Measurements from ENCODE around the gene ERN1. TPM values are rescaled to one million over a fixed set of nuclear protein-coding genes. Genes with fewer than 3 reads are reported as not detected.

The ERN1 gene
- polyA plus RNA-seq, 1 donor from 2014 or later: 2.3 TPM

DNA sequence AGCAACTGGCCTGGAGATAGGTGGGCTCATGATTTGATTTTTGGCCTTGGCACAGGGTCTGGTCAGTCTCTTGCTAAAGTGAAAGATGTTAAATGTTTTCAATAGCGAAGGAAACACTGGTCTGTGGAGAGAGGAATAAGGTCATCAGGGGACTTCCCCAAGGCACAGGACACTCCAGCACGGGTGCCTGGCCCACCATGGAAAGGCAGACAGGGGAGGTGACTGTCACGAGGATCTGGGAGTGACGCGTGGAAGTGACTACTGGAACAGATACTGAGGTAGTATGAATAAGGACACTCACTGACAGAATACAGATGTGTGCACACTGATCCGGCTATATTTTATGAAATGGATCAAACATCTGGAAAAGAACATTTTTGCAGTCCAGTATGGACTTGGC, 92.8 kb downstream of the ERN1 start:
- no peaks in the 10 kb centered on the region for H3K79me2 ChIP-seq (replicated peaks; ENCODE audit: insufficient read depth, low read length)
- no peak for TF ChIP-seq SMC3 (conservative IDR thresholded peaks at IDR 0.05; ENCODE audit: poor library complexity)
- no peaks in the 10 kb centered on the region for H3K36me3 ChIP-seq (ENCODE audit: insufficient read depth, low read length)
- H3K9me2 ChIP-seq (ENCODE audit: insufficient read depth, low read length): no peaks in the 10 kb centered on the region
- no peaks in the 10 kb centered on the region for H3K27me3 ChIP-seq (ENCODE audit: insufficient read depth, low read depth, low read length)
- H2AFZ ChIP-seq (ENCODE audit: low read depth, low read length): no peak overlapping the region
- no peak overlapping the region for H3K9ac ChIP-seq (ENCODE audit: low read length)
- H3K4me2 ChIP-seq (ENCODE audit: low read length): no peak overlapping the region
- H3F3A ChIP-seq (ENCODE audit: insufficient read depth, low read length, poor library complexity, severe bottlenecking): no peaks in the 10 kb centered on the region
- no peak overlapping the region for H3K27ac ChIP-seq (ENCODE audit: low read length)
- H3K9me3 ChIP-seq (ENCODE audit: low read length): no peaks in the 10 kb centered on the region
- no peaks in the 10 kb centered on the region for H4K20me1 ChIP-seq (ENCODE audit: insufficient read depth)
- no peak overlapping the region for H3K4me3 ChIP-seq (ENCODE audit: low read length)

GRCh38 chr17:64036198-64036922, 93.6 kb downstream of the ERN1 start:
- no peaks in the 10 kb centered on the region for H3K36me3 ChIP-seq (ENCODE audit: insufficient read depth, low read length)
- H3K9ac ChIP-seq (ENCODE audit: low read length): no peak overlapping the region
- no peak overlapping the region for H3K4me3 ChIP-seq (ENCODE audit: low read length)
- no peaks in the 10 kb centered on the region for H3F3A ChIP-seq (ENCODE audit: insufficient read depth, low read length, poor library complexity, severe bottlenecking)
- H3K27ac ChIP-seq (ENCODE audit: low read length): no peak overlapping the region
- no peaks in the 10 kb centered on the region for H3K27me3 ChIP-seq (ENCODE audit: insufficient read depth, low read depth, low read length)
- H3K9me2 ChIP-seq (ENCODE audit: insufficient read depth, low read length): no peaks in the 10 kb centered on the region
- no peaks in the 10 kb centered on the region for H4K20me1 ChIP-seq (ENCODE audit: insufficient read depth)
- no peak overlapping the region for H2AFZ ChIP-seq (ENCODE audit: low read depth, low read length)
- H3K4me2 ChIP-seq (ENCODE audit: low read length): no peak overlapping the region
- TF ChIP-seq EP300 (conservative IDR thresholded peaks at IDR 0.05; ENCODE audit: poor library complexity, severe bottlenecking) (no peak), MXI1 (conservative IDR thresholded peaks at IDR 0.05; ENCODE audit: poor library complexity, severe bottlenecking) (no peak), EZH2 (IDR thresholded peaks at IDR 0.05; ENCODE audit: borderline replicate concordance, insufficient read depth, low read length, poor library complexity, severe bottlenecking) (no peak), RAD21 (conservative IDR thresholded peaks at IDR 0.05) (no peak), SMC3 (conservative IDR thresholded peaks at IDR 0.05; ENCODE audit: poor library complexity) (no peak), REST (IDR thresholded peaks at IDR 0.05; ENCODE audit: borderline replicate concordance) (no peak), CTCF (IDR thresholded peaks at IDR 0.05; ENCODE audit: poor library complexity, severe bottlenecking) (no peak), POLR2AphosphoS5 (IDR thresholded peaks at IDR 0.05) (no peak), TAF1 (IDR thresholded peaks at IDR 0.05; ENCODE audit: low read depth) (no peak)
- no peaks in the 10 kb centered on the region for H3K79me2 ChIP-seq (replicated peaks; ENCODE audit: insufficient read depth, low read length)
- H3K9me3 ChIP-seq (ENCODE audit: low read length): no peaks in the 10 kb centered on the region

All from neural cell (in vitro differentiated cells).